SH-SY5Y (cell line): Measurements from ENCODE around the gene OASL.

Experiments
- GATA2 ChIP-seq: IDR thresholded peaks from 2 replicates; pipeline ENCODE4 v1.6.1; 2011; ENCODE audit warnings: mild to moderate bottlenecking, low read depth, low read length
- GATA3 ChIP-seq: IDR thresholded peaks from 2 replicates; pipeline ENCODE4 v1.6.1; 2011; ENCODE audit warnings: low read depth, mild to moderate bottlenecking, low read length, moderate library complexity

The OASL gene

GRCh38 chr12:120978296-120979219 lies 60.5 kb downstream of the OASL start, which contains the start of gene HNF1A:
TSS of gene HNF1A (plus strand) at chr12:120978543. CDS start at chr12:120978769, 226 bp downstream.
- TF ChIP-seq GATA3 (no peak), GATA2 (no peak)

GRCh38 chr12:120977531-120978295 lies 61.3 kb downstream of the OASL start:
- TF ChIP-seq GATA3 (no peak), GATA2 (no peak)

DNA sequence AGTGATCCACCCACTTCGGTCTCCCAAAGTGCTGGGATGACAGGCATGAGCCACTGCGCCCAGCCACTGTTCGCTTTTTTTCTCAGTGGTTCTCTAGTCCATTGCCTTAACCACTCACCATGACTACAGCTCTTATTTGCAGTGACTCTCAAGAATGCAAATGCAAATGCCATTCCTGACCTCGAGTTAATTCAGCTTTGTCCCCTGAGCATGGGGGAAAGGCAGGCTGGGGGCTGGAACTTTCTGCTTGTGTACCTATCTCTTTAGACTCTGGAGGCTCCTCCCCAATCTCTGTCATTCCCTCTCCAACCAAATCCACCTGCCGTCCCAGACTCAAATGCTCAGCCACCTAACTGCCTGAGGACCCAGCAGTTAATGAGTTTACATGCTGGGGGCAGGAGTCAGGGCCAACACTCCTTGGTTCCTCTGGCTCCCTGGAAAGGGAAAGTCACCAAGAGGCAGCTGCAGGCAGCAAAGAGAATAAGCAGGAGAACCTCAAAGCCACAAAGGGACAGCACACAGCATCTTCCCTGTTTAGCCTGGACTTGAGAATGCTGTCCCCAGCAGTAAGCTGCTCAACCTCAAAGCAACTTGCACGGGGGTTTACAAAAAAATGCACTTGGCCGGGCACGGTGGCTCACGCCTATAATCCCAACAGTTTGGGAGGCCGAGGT lies 66.0 kb downstream of the OASL start:
- no peak for TF ChIP-seq GATA2
- TF ChIP-seq GATA3, result no peak

GRCh38 chr12:120971299-120972180 lies 67.5 kb downstream of the OASL start:
- TF ChIP-seq GATA2, result no peak
- no peak for TF ChIP-seq GATA3

- TF ChIP-seq GATA3 (no peak), GATA2 (no peak)
These were observed 68.7 kb downstream of the OASL start for GRCh38 chr12:120970310-120970709.
